Lower leg skin (tissue), 3 donors: ENCODE data around the gene CLPTM1L.

Source experiments
- CTCF ChIP-seq, 3 donors: fragments of 450-650 bp; IDR thresholded peaks; one replicate each; pipeline ENCODE4 v1.5.1; 2016; ENCODE audit warnings: antibody characterized with exemption in 3 of 3, mild to moderate bottlenecking in 3 of 3, moderate library complexity in 2 of 3
- POLR2A ChIP-seq, 2 donors: fragments of 450-650 bp; IDR thresholded peaks; one replicate each; pipeline ENCODE4 v1.6.1; 2016 to 2017; ENCODE audit warnings: antibody characterized with exemption in 2 of 2, mild to moderate bottlenecking in 1 of 2, moderate library complexity in 1 of 2

GRCh38 chr5:1384521-1384920 is 39.6 kb upstream of the CLPTM1L start:
- TF ChIP-seq CTCF (IDR thresholded peaks at IDR 0.05), result no peak
- no peak for TF ChIP-seq POLR2A (IDR thresholded peaks at IDR 0.05)
